ENCODE results near the gene PEDS1. TPM values are rescaled to one million over a fixed set of nuclear protein-coding genes. Genes with fewer than 3 reads are reported as not detected.
"Not testable (repeated sequence)": the region's sequence is repeated elsewhere in the genome, so short reads cannot be mapped to it uniquely, and the experiment has no call there.

The PEDS1 gene
- total RNA-seq, 1 donor from 2014 or later = 27.8 TPM

DNA sequence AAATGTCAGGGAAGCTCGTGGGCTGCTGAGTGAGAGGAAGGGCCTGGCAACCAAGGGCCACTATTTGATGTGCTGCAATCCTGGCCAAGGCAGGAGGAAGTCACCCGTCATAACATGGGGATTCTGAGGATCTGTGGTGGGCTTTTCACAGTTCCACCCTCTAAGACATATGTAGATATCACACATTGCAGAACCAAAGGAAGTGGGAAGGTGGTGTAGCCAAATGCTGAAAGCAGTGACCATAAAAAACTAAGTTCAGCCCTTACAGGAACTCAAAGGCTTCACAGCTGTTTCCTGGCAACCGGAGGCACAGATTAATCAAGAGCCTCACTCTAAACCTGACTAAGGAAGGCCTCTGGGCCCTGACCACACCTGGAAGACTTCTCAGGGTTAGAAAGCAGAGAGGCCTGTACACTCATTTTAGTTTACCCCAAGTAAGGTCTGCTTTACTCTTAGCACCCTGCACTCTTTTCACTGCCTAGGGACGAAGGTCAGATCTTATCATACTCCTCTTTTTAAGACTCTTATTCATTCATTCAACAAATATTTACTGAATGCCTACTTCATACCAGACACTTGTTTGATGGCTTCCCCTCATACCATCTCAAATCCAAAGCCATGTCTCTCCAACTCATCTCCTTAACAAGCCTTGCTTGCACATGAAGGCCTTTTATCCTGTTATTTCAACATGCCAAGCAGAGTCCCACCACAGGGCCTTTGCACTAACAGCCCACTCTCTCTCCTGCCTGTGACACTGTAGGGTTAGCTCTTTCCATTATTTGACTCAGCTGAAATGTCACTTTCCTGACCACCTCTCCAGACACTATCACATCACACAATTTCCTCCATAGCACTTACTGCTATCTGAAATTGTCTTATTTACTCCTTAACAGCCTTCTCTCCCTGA, 43.1 kb downstream of the PEDS1 start:
- no peak overlapping the region for H3K4me3 ChIP-seq
- H3K27me3 ChIP-seq (ENCODE audit: low read depth) = no peaks in the 10 kb centered on the region
- H3K9me3 ChIP-seq = no peaks in the 10 kb centered on the region
- TF ChIP-seq, protein P1, sequence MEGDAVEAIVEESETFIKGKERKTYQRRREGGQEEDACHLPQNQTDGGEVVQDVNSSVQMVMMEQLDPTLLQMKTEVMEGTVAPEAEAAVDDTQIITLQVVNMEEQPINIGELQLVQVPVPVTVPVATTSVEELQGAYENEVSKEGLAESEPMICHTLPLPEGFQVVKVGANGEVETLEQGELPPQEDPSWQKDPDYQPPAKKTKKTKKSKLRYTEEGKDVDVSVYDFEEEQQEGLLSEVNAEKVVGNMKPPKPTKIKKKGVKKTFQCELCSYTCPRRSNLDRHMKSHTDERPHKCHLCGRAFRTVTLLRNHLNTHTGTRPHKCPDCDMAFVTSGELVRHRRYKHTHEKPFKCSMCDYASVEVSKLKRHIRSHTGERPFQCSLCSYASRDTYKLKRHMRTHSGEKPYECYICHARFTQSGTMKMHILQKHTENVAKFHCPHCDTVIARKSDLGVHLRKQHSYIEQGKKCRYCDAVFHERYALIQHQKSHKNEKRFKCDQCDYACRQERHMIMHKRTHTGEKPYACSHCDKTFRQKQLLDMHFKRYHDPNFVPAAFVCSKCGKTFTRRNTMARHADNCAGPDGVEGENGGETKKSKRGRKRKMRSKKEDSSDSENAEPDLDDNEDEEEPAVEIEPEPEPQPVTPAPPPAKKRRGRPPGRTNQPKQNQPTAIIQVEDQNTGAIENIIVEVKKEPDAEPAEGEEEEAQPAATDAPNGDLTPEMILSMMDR (IDR thresholded peaks at IDR 0.05) = no peak
- peak overlapping the region; percentile 46 for H3K27ac ChIP-seq
- DNase-seq (no peak), ATAC-seq (peak; percentile 34 to 41)
- H3K36me3 ChIP-seq = peaks cover 5% of the 10 kb centered on the region
- intact Hi-C loops (cut with DNase I) = no loop called here
- H3K4me1 ChIP-seq = peaks cover 80% of the 10 kb centered on the region

DNA sequence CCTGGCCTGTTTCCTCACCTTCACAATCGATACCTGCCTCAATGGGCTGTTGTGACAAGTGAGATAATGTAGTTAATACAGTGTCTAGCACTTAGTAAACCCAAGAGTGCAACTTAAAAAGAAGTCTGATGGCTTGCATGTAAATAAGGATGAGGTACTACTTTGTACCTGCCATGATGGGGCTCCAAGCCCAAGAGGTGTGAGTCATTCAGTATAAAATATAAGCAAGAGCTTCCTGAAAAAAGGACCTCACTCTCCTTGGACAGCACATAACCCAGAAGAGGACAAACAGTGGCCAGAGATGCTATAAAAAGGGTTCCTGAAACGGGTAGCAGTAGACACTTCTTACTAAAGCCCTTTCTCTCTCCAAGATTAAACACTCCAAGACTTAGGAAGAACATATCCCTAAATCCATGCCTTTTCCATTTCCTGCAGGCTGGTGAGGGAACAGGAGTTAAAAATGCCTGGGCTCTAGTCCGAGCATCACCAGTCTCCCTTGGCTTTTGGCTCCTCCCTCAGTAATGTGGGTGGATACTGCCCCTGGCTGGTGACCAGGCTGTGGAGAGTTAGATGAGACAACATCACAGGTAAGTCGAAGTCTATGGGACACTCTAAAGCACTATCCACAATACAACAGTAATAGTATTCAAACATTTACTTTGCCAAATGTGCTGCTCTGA, 44.8 kb downstream of the PEDS1 start:
- Histone ChIP-seq H3K4me1 (peaks cover 71% of the 10 kb centered on the region), H3K4me3 (no peak overlapping the region), H3K9me3 (no peaks in the 10 kb centered on the region), H3K27ac (no peak overlapping the region), H3K36me3 (peaks cover 5% of the 10 kb centered on the region), H3K27me3 (ENCODE audit: low read depth) (no peaks in the 10 kb centered on the region)
- DNase-seq (no peak), ATAC-seq (no peak)
- TF ChIP-seq, protein P1 (IDR thresholded peaks at IDR 0.05) = no peak
- intact Hi-C loops (cut with DNase I) = no loop called here

DNA sequence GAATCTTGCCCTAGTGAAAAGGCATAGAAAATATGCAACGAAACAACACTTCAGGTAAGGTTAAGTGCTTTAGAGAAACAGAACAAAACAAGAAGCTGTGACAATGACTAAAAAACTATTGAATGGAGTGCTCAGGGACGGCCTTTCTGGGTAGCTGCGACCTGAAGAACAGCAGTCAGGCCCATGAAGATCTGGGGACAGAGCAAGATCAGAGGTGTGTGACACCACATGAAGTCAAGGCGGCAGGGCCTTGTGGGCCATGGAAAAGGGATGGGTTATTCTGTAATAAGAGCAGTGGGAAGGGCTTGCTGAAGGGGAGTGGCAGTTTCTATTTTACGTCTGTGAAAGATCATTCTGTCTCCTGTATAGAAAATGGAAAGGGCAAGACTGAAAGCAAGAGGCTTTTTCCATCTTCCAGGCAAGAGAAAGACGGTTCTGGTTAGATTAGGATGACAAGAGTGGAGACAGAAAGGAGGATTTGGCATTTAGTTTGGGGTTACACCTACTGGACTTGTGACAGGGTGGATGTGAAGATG, 45.7 kb downstream of the PEDS1 start:
- Histone ChIP-seq H3K4me3 (no peak overlapping the region), H3K27me3 (ENCODE audit: low read depth) (no peaks in the 10 kb centered on the region), H3K36me3 (peaks cover 5% of the 10 kb centered on the region), H3K4me1 (peaks cover 70% of the 10 kb centered on the region), H3K27ac (no peak overlapping the region), H3K9me3 (no peaks in the 10 kb centered on the region)
- ATAC-seq (peak in 1 of 2 donors; percentile 6), DNase-seq (no peak)
- intact Hi-C loops (cut with DNase I) = no loop called here
- TF ChIP-seq, protein P1 (IDR thresholded peaks at IDR 0.05) = no peak

DNA sequence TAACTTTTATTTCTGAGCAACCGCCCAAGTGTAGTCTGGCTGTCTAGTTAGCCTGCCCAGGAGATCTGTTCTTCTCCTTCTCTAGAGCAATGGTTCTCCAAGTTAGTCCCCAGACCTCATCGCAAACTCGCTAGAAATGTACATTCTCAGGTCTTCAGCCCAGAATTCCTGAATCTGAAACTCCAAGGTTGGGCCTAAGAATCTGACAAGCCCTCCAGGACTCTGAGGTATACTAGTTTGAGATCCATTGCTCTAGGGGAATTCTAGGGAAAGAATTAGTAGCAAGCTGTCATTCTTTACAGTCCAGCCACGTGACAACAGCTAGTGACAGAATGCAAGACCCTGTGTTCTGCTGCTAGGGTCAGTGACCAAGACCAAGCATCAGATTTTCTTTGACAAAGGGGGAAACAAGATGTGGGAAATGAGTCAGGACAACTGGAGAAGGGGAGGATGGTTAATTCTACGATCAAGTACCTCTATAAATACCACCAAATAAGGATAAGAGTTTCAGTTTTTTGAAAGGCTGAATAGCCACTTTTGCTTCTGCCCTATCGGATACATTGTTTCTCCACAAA, 46.4 kb downstream of the PEDS1 start:
- ATAC-seq = no peak
- Histone ChIP-seq H3K4me1 (peaks cover 70% of the 10 kb centered on the region), H3K27ac (peak overlapping the region; percentile 0)

DNA sequence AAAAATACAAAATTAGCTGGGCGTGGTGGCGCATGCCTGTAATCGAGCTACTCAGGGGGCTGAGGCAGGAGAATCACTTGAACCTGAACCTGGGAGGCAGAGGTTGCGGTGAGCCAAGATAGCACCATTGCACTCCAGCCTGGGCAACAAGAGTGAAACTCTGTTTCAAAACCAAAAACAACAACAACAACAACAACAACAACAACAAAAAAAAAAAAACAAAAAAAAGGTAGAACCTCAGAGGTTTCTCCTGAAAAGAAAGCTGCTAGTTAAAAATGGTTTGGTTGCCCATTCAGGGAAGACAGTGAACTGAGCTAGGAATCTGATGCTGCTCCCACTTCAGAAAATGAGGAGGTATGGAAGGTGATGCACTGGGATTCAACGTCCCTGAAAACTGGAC, 46.9 kb downstream of the PEDS1 start:
- H3K36me3 ChIP-seq; H3K27me3 ChIP-seq (ENCODE audit: low read depth); DNase-seq; H3K27ac ChIP-seq; ATAC-seq; intact Hi-C loops (cut with DNase I); H3K9me3 ChIP-seq; H3K4me3 ChIP-seq: not testable (repeated sequence)
- H3K4me1 ChIP-seq = peaks cover 68% of the 10 kb centered on the region

More for the DNA sequence above, 46.4 kb downstream of the PEDS1 start:
- TF ChIP-seq, protein P1 (IDR thresholded peaks at IDR 0.05) = no peak
- Histone ChIP-seq H3K27me3 (ENCODE audit: low read depth) (no peaks in the 10 kb centered on the region), H3K36me3 (peaks cover 5% of the 10 kb centered on the region), H3K9me3 (no peaks in the 10 kb centered on the region), H3K4me3 (no peak overlapping the region)
- intact Hi-C loops (cut with DNase I) = no loop called here
- no peak for DNase-seq

Other genes with a start within 250 kb of the PEDS1 start
- 7.2 TPM for gene SPATA2, start 238.2 kb downstream of the PEDS1 start, total RNA-seq
- 63.0 TPM for gene RNF114, start 217.3 kb downstream of the PEDS1 start, total RNA-seq
- 1.9 TPM for gene SNAI1, start 170.7 kb downstream of the PEDS1 start, total RNA-seq
- 83.4 TPM for gene UBE2V1, start 40.6 kb downstream of the PEDS1 start, total RNA-seq
- 326 TPM for gene CEBPB, start 37.1 kb upstream of the PEDS1 start, total RNA-seq